Psoas muscle (tissue), 8 donors: ENCODE data around the gene STAT4. TPM values are rescaled to one million over a fixed set of nuclear protein-coding genes. Genes with fewer than 3 reads are reported as not detected.

Source experiments
- ATAC-seq, 4 donors: fragments of 200-7000 bp; cut with Tn5 transposase; one replicate each; pipeline ENCODE4 v1.9.1; 2020; ENCODE audit warnings: moderate library complexity in 3 of 4, mild to moderate bottlenecking in 2 of 4
- DNase-seq, 2 donors: peaks; one replicate each; pipeline ENCODE4 v3.0.0-alpha.2; 2020
- H3K27ac ChIP-seq: fragments of 200-600 bp; one replicate; pipeline ENCODE4 v1.8.0; 2022
- H3K27me3 ChIP-seq, 3 donors: fragments of 200-600 bp in 1 of 3; one replicate each; pipeline versions ENCODE4 v1.6.1 to v1.8.0; 2013 to 2022; ENCODE audit warnings: low read length in 2 of 3, mild to moderate bottlenecking in 2 of 3, moderate library complexity in 1 of 3; ENCODE audit not compliant: insufficient read depth in 3 of 3
- H3K36me3 ChIP-seq, 2 donors: fragments of 200-600 bp in 1 of 2; one replicate each; pipeline versions ENCODE4 v1.6.1 to v1.8.0; 2013 to 2022; ENCODE audit warnings: low read depth in 1 of 2, mild to moderate bottlenecking in 1 of 2, moderate library complexity in 1 of 2; ENCODE audit not compliant: insufficient read depth in 1 of 2
- H3K4me1 ChIP-seq: fragments of 200-600 bp; one replicate; pipeline ENCODE4 v1.8.0; 2022
- H3K4me3 ChIP-seq: fragments of 200-600 bp; one replicate; pipeline ENCODE4 v1.8.0; 2022; ENCODE audit warnings: mild to moderate bottlenecking
- H3K9me3 ChIP-seq: fragments of 200-600 bp; one replicate; pipeline ENCODE4 v1.8.0; 2022
- CTCF ChIP-seq: fragments of 200-600 bp; IDR thresholded peaks from one replicate; pipeline ENCODE4 v1.8.0; 2022; ENCODE audit warnings: antibody characterized with exemption
- WGBS, 3 donors: extraction: QIAGEN DNeasy Blood & Tissue Kit; methylation state at CpG; one replicate each; pipeline versions ENCODE4 v1.1.6 to v1.1.7; 2013; 5-methylcytosine and 5-hydroxymethylcytosine counted together
- intact Hi-C, 2 donors: fragments of 100-400 bp; cut with DNase I; formaldehyde crosslinking; loops; one replicate each; pipeline versions ENCODE4 v1.11.0 to v1.14.2; 2022
- polyA plus RNA-seq, 3 donors: library from polyadenylated mRNA; stranded (reverse); fragments of 200-250 nt; gene quantifications; one replicate each; pipeline ENCODE4 v1.2.3, GENCODE V29; 2013
- total RNA-seq, 4 donors: library from RNA; stranded (reverse); fragmentation: NEBNext Ultra II Directional in 2 of 4; extraction: Animal tissue kit (Norgen Biotek cat#: 25700) in 2 of 4; gene quantifications; one replicate each; pipeline versions ENCODE4 v1.2.1 to v1.2.4, GENCODE V29; 2021 to 2023
- donor health status: healthy with polysubstance abuse.
- donor health status: DM: no; HTN: no; CAD: no; lungs with moderate emphysema.
- donor health status: Bipolar disorder and iron deficiency.
- donor health status: healthy.
- donor health status: DM: yes; HTN: yes; CAD: no.
- donor health status: DM: no; HTN: no; CAD: no.
- donor health status: DM: no; HTN: no; CAD: no.
- donor health status: DM: yes; HTN: yes; CAD: no.

Gene STAT4
- total and polyA plus RNA-seq, 7 donors: 0.19 to 0.56 (median 0.30) TPM

GRCh38 chr2:190986221-190986953 is 164.4 kb downstream of the STAT4 start:
- TF ChIP-seq CTCF: no peak
- no peak for DNase-seq
- Histone ChIP-seq H3K27me3 (no peaks in the 10 kb centered on the region), H3K4me1 (no peaks in the 10 kb centered on the region), H3K27ac (no peak overlapping the region), H3K4me3 (no peak overlapping the region), H3K9me3 (no peaks in the 10 kb centered on the region), H3K36me3 (peaks cover 28 to 100% of the 10 kb centered on the region in 2 donors)
- ATAC-seq: no peak
- 85 to 92% (median 89%) methylated on average over 13 of the region's 13 CpGs for WGBS, 3 donors
- intact Hi-C loops: no loop called here

- H3K9me3 ChIP-seq: no peaks in the 10 kb centered on the region
- no peak for TF ChIP-seq CTCF
- no peak overlapping the region for H3K27ac ChIP-seq
- ATAC-seq (no peak), DNase-seq (no peak)
- H3K36me3 ChIP-seq: peaks cover 25 to 100% of the 10 kb centered on the region in 2 donors
- WGBS, 3 donors: 81 to 93% (median 86%) methylated on average over 5 of the region's 5 CpGs
- H3K4me1 ChIP-seq: no peaks in the 10 kb centered on the region
- intact Hi-C loops: no loop called here
- no peak overlapping the region for H3K4me3 ChIP-seq
- H3K27me3 ChIP-seq: no peaks in the 10 kb centered on the region
Measured at GRCh38 chr2:190984595-190984994, 166.2 kb downstream of the STAT4 start.

GRCh38 chr2:190982262-190983034 is 168.3 kb downstream of the STAT4 start:
- DNase-seq: no peak
- TF ChIP-seq CTCF: no peak
- Histone ChIP-seq H3K4me1 (no peaks in the 10 kb centered on the region), H3K9me3 (no peaks in the 10 kb centered on the region), H3K4me3 (no peak overlapping the region), H3K36me3 (peaks cover 20 to 98% of the 10 kb centered on the region in 2 donors), H3K27ac (no peak overlapping the region), H3K27me3 (no peaks in the 10 kb centered on the region)
- 87 to 91% (median 88%) methylated on average over 8 of the region's 8 CpGs for WGBS, 3 donors
- no peak for ATAC-seq
- intact Hi-C loops: no loop called here

GRCh38 chr2:190981733-190982132 is 169.1 kb downstream of the STAT4 start:
- H3K4me1 ChIP-seq: no peaks in the 10 kb centered on the region

More at GRCh38 chr2:190981733-190982132, 169.1 kb downstream of the STAT4 start:
- no peak for DNase-seq
- no peak overlapping the region for H3K4me3 ChIP-seq
- no peak for TF ChIP-seq CTCF
- no peak for ATAC-seq
- intact Hi-C loops: no loop called here
- H3K9me3 ChIP-seq: no peaks in the 10 kb centered on the region
- 93 to 95% (median 94%) methylated on average over 1 of the region's 1 CpG for WGBS, 3 donors
- H3K36me3 ChIP-seq: peaks cover 21 to 98% of the 10 kb centered on the region in 2 donors
- H3K27ac ChIP-seq: no peak overlapping the region
- H3K27me3 ChIP-seq: no peaks in the 10 kb centered on the region
